Prostate gland (tissue), 2 donors: ENCODE data around the gene GZMM.

ENCODE experiments used
- CTCF ChIP-seq, 4 experiments: fragments of 200-600 bp in 2 of 4; fragments of 450-650 bp in 2 of 4; sonication (generic) in 2 of 4; IDR thresholded peaks; 1 replicate in 3 of 4; 2 replicates in 1 of 4; pipeline ENCODE4 v1.5.1; 2016 to 2019; ENCODE audit warnings: antibody characterized with exemption in 4 of 4, mild to moderate bottlenecking in 2 of 4, moderate library complexity in 2 of 4
- POLR2A ChIP-seq: fragments of 450-650 bp; IDR thresholded peaks from one replicate; pipeline ENCODE4 v1.6.1; 2016; ENCODE audit warnings: antibody characterized with exemption, mild to moderate bottlenecking

GRCh38 chr19:547836-548720 lies 4.2 kb downstream of the GZMM start:
- TF ChIP-seq CTCF (IDR thresholded peaks at IDR 0.05), result no peak
- no peak for TF ChIP-seq POLR2A
